Activated T-cell treated with anti-CD3 and anti-CD28 coated beads, Interleukin-2, amount 50 U/mL, for 48 hours (primary cell): Measurements from ENCODE around the gene CNOT9.
"Not testable (repeated sequence)": the region's sequence is repeated elsewhere in the genome, so short reads cannot be mapped to it uniquely, and the experiment has no call there.

Experiments
- DNase-seq, 2 experiments: peaks; one replicate each; pipeline ENCODE4 v3.0.0-alpha.2; 2020

CNOT9 gene

GRCh38 chr2:218568190-218569037 is at the start of gene CNOT9, which contains the start of gene USP37:
CNOT9 (plus strand) TSS chr2:218568839; CDS start chr2:218568955, 116 bp downstream.
USP37 (minus strand) TSS chr2:218568351; CDS start chr2:218558653, 9,698 bp downstream.
- DNase-seq, result peak; percentile 100

GRCh38 chr2:218518876-218519275 is 49.8 kb upstream of the CNOT9 start:
- DNase-seq, result no peak

GRCh38 chr2:218523651-218524050 is 45.0 kb upstream of the CNOT9 start:
- DNase-seq, result no peak

- DNase-seq, result not testable (repeated sequence)
Measured at GRCh38 chr2:218528409-218528808, 40.2 kb upstream of the CNOT9 start.

- DNase-seq, result no peak
Measured at GRCh38 chr2:218529990-218530389, 38.6 kb upstream of the CNOT9 start.

GRCh38 chr2:218536804-218537494 is 31.7 kb upstream of the CNOT9 start:
- DNase-seq, result no peak

- DNase-seq, result no peak
Measured at GRCh38 chr2:218540015-218540414, 28.6 kb upstream of the CNOT9 start.

GRCh38 chr2:218546012-218546411 is 22.6 kb upstream of the CNOT9 start:
- DNase-seq, result no peak

- DNase-seq, result no peak
Measured at GRCh38 chr2:218547511-218547910, 21.1 kb upstream of the CNOT9 start.

- no peak for DNase-seq
Measured at GRCh38 chr2:218547978-218548377, 20.7 kb upstream of the CNOT9 start.

- DNase-seq, result not testable (repeated sequence)
Measured at GRCh38 chr2:218554225-218554624, 14.4 kb upstream of the CNOT9 start.

- DNase-seq, result no peak
Measured at GRCh38 chr2:218555527-218555926, 13.1 kb upstream of the CNOT9 start.

GRCh38 chr2:218557941-218558340 is 10.7 kb upstream of the CNOT9 start:
- DNase-seq, result no peak

GRCh38 chr2:218558986-218559385 is 9.7 kb upstream of the CNOT9 start:
- no peak for DNase-seq

- DNase-seq, result no peak
Measured at GRCh38 chr2:218564056-218564455, 4.6 kb upstream of the CNOT9 start.

- DNase-seq, result no peak
Measured at GRCh38 chr2:218566296-218566695, 2.3 kb upstream of the CNOT9 start.

- DNase-seq, result no peak
Measured at GRCh38 chr2:218567797-218568189, 846 bp upstream of the CNOT9 start.

- DNase-seq, result peak; percentile 74 to 75
Measured at GRCh38 chr2:218569038-218569431, 396 bp downstream of the CNOT9 start.

GRCh38 chr2:218569661-218570500 is 1.2 kb downstream of the CNOT9 start:
- DNase-seq, result no peak

GRCh38 chr2:218570850-218571249 is 2.2 kb downstream of the CNOT9 start:
- DNase-seq, result no peak

GRCh38 chr2:218576854-218577253 is 8.2 kb downstream of the CNOT9 start:
- DNase-seq, result no peak

GRCh38 chr2:218577482-218578220 is 9.0 kb downstream of the CNOT9 start:
- no peak for DNase-seq
